K562 (cell line): ENCODE measurements around the gene RUVBL1. TPM values are rescaled to one million over a fixed set of nuclear protein-coding genes. Genes with fewer than 3 reads are reported as not detected.

Experiments
- AFF4 ChIP-seq: sonication (generic); formaldehyde crosslinking; IDR thresholded peaks from 2 replicates; pipeline ENCODE4 v1.8.0; 2023; ENCODE audit warnings: mild to moderate bottlenecking, missing genetic modification reagents
- ATF1 ChIP-seq, 2 experiments: fragments of 450-650 bp in 1 of 2; IDR thresholded peaks; 2 replicates each; pipeline ENCODE4 v1.6.1; 2016; ENCODE audit warnings: missing compliant biosample characterization in 1 of 2, missing genetic modification characterization in 1 of 2
- KLF1 ChIP-seq: fragments of 450-650 bp; IDR thresholded peaks from 2 replicates; pipeline ENCODE4 v1.6.1; 2016; ENCODE audit warnings: missing genetic modification characterization, missing compliant biosample characterization
- POLR2AphosphoS5 ChIP-seq: IDR thresholded peaks from 2 replicates; pipeline ENCODE4 v1.6.1; 2011; ENCODE audit warnings: mild to moderate bottlenecking, low read depth, low read length, moderate library complexity; ENCODE audit not compliant: control insufficient read depth, insufficient read depth
- TBP ChIP-seq: optimal IDR thresholded peaks from 2 replicates; pipeline ENCODE3; 2011; ENCODE audit warnings: low read depth, low read length, improper control_type of control experiment
- ZBTB7A ChIP-seq: IDR thresholded peaks from 2 replicates; pipeline ENCODE4 v1.6.1; 2011; ENCODE audit warnings: low read depth, mild to moderate bottlenecking, low read length, moderate library complexity, borderline replicate concordance; ENCODE audit not compliant: control insufficient read depth
- ZC3H8 ChIP-seq: fragments of 450-650 bp; IDR thresholded peaks from 2 replicates; pipeline ENCODE4 v1.6.1; 2017
- polyA plus RNA-seq, 8 experiments: library from polyadenylated mRNA; depleted of rRNA in 4 of 8; stranded (reverse) in 5 of 8; unstranded in 3 of 8; fragments of >200 nt; fragmentation: Nextera tagmentation in 2 of 8; fragmentation: Illumina TruSeq in 1 of 8; extraction: Ambion mirVana in 2 of 8; extraction: Trizol in 1 of 8; gene quantifications; 2 replicates each; pipeline versions ENCODE4 v1.2.1 to v1.2.3, GENCODE V29; 2011 to 2014; ENCODE audit warnings: inconsistent platforms in 1 of 8, missing spikeins in 1 of 8
- total RNA-seq, 7 experiments: library from RNA; depleted of rRNA in 6 of 7; stranded (reverse); fragments of >200 nt in 6 of 7; fragmentation: Illumina TruSeq in 2 of 7; extraction: Trizol in 2 of 7; gene quantifications; 2 replicates each; pipeline versions ENCODE4 v1.2.1 to v1.2.3, GENCODE V29; 2011 to 2021; ENCODE audit warnings: low replicate concordance in 1 of 7
- TF ChIP-seq, protein P1 (sequence below): fragments of 450-650 bp; IDR thresholded peaks from 2 replicates; pipeline ENCODE4 v1.6.1; 2016
- TF ChIP-seq, protein P2 (sequence below), 2 experiments: fragments of 450-650 bp; IDR thresholded peaks; 2 replicates each; pipeline ENCODE4 v1.6.1; 2016; ENCODE audit warnings: mild to moderate bottlenecking in 2 of 2, borderline replicate concordance in 1 of 2, low read depth in 1 of 2, moderate library complexity in 1 of 2
- TF ChIP-seq, protein P3 (sequence below), 2 experiments: IDR thresholded peaks; 2 replicates each; pipeline ENCODE4 v1.6.1; 2012; ENCODE audit warnings: improper control_type of control experiment in 2 of 2, low read depth in 2 of 2, low read length in 2 of 2, borderline replicate concordance in 1 of 2

The RUVBL1 gene
- total and polyA plus RNA-seq, 9 of the 15 experiments (the other 6 are each of a cell fraction or from before 2014, with no cell fraction given), result 20.7 to 147 (median 113) TPM

DNA sequence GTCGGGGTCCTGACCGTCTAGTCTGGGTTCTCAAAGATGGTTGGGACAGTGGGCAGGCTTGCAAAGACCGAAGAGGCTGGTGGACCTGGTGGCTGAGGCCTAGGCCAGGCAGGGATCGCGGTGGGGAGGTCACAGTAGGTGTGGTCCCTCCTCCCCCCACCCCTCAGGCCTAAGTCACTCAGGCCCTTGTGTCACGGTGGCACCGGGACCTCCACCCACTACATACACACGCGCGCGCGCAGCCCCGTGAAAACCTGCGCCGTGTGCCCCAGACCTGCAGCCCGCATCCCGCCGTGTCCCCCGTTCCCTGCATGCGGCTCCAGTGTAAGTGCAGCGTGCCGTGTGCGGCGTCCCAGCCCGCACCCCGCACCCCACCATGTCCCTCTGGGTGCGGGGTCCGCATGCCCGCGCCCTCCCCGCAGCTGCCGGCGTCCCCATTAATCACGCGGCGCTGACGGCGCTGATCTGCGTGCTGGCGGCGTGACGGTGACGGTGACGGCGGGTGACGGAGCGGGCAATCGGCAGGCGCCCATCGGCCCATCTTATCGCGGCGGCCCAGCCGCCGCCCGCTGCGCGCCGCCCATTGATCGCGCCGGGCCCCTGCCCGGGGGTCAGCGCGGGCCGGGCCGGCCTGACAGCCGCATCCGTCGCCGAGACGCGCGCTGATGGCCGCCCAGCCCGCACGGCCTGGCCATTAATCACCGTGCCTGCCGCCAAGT is 47.0 kb downstream of the RUVBL1 start (continued):
- TF ChIP-seq POLR2AphosphoS5, result peak; percentile 61
- TF ChIP-seq AFF4 (CRISPR knock-in tag), result peak; percentile 19; the same call in 1 of the 2 replicates
- TF ChIP-seq, protein P1, sequence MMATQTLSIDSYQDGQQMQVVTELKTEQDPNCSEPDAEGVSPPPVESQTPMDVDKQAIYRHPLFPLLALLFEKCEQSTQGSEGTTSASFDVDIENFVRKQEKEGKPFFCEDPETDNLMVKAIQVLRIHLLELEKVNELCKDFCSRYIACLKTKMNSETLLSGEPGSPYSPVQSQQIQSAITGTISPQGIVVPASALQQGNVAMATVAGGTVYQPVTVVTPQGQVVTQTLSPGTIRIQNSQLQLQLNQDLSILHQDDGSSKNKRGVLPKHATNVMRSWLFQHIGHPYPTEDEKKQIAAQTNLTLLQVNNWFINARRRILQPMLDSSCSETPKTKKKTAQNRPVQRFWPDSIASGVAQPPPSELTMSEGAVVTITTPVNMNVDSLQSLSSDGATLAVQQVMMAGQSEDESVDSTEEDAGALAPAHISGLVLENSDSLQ, result peak; percentile 96
- TF ChIP-seq ZC3H8, result no peak
- peak; percentile 45 for TF ChIP-seq TBP
- peak; percentile 51 for TF ChIP-seq ATF1 (CRISPR knock-in tag; IDR thresholded peaks at IDR 0.05)
- peak; percentile 95 for TF ChIP-seq ATF1 (tag; IDR thresholded peaks at IDR 0.05)
- peak; percentile 54; the same call in 1 of the 2 replicates for TF ChIP-seq KLF1 (tag)
- TF ChIP-seq, protein P2, sequence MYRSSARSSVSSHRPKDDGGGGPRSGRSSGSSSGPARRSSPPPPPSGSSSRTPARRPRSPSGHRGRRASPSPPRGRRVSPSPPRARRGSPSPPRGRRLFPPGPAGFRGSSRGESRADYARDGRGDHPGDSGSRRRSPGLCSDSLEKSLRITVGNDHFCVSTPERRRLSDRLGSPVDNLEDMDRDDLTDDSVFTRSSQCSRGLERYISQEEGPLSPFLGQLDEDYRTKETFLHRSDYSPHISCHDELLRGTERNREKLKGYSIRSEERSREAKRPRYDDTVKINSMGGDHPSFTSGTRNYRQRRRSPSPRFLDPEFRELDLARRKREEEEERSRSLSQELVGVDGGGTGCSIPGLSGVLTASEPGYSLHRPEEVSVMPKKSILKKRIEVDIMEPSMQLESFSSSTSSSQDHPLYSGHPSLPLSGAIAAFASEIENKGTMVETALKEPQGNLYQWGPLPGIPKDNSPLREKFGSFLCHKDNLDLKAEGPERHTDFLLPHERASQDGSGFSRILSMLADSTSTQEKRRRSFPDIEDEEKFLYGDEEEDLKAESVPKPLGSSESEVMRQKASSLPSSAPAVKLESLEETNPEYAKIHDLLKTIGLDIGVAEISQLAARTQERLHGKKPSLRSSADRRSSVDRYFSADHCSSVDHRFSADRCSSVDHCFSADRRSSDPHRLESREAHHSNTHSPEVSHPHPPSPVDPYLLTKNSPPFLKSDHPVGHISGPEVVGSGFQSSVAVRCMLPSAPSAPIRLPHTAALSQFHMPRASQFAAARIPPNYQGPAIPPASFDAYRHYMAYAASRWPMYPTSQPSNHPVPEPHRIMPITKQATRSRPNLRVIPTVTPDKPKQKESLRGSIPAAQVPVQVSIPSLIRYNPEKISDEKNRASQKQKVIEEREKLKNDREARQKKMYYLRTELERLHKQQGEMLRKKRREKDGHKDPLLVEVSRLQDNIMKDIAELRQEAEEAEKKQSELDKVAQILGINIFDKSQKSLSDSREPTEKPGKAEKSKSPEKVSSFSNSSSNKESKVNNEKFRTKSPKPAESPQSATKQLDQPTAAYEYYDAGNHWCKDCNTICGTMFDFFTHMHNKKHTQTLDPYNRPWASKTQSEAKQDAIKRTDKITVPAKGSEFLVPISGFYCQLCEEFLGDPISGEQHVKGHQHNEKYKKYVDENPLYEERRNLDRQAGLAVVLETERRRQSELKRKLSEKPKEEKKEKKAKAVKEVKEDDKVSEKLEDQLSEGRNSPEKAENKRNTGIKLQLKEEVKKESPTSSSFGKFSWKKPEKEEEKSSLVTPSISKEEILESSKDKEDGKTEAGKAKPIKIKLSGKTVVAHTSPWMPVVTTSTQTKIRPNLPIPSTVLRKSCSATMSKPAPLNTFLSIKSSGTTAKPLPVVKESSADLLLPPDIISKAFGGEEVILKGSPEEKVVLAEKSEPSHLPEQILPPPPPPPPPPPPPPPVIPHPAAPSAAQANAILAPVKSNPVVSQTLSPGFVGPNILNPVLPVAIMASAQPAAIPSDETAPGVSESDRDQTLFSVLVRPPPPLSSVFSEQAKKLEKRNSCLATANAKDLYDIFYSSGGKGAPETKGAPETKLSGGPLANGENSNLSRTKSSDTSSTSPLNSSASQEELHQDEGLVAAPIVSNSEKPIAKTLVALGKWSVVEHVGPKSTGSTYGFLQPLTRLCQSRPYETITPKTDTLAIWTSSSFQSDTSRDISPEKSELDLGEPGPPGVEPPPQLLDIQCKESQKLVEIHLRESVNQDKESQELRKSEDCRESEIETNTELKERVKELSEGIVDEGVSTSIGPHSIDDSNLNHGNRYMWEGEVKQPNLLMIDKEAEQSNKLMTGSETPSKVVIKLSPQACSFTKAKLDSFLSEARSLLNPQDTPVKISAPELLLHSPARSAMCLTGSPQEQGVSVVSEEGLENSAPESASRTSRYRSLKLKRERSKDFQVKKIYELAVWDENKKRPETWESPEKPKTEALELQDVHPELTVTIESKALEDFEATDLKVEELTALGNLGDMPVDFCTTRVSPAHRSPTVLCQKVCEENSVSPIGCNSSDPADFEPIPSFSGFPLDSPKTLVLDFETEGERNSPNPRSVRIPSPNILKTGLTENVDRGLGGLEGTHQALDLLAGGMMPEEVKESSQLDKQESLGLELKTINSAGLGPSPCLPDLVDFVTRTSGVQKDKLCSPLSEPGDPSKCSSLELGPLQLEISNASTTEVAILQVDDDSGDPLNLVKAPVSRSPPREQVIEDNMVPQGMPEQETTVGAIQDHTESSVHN (IDR thresholded peaks at IDR 0.05; ENCODE audit: borderline replicate concordance in 1 of 2, low read depth in 1 of 2), result no peak
- TF ChIP-seq, protein P3, sequence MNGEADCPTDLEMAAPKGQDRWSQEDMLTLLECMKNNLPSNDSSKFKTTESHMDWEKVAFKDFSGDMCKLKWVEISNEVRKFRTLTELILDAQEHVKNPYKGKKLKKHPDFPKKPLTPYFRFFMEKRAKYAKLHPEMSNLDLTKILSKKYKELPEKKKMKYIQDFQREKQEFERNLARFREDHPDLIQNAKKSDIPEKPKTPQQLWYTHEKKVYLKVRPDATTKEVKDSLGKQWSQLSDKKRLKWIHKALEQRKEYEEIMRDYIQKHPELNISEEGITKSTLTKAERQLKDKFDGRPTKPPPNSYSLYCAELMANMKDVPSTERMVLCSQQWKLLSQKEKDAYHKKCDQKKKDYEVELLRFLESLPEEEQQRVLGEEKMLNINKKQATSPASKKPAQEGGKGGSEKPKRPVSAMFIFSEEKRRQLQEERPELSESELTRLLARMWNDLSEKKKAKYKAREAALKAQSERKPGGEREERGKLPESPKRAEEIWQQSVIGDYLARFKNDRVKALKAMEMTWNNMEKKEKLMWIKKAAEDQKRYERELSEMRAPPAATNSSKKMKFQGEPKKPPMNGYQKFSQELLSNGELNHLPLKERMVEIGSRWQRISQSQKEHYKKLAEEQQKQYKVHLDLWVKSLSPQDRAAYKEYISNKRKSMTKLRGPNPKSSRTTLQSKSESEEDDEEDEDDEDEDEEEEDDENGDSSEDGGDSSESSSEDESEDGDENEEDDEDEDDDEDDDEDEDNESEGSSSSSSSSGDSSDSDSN (IDR thresholded peaks at IDR 0.05; ENCODE audit: borderline replicate concordance in 1 of 2, low read depth in 2 of 2, low read length in 2 of 2), result peak in 1 of 2 experiments; percentile 72; a peak in 2 of 4 replicates
- TF ChIP-seq ZBTB7A, result peak; percentile 90; the same call in 1 of the 2 replicates
